Measurements from ENCODE around the gene INSYN1.
"Not testable (repeated sequence)": the region's sequence is repeated elsewhere in the genome, so short reads cannot be mapped to it uniquely, and the experiment has no call there.

DNA sequence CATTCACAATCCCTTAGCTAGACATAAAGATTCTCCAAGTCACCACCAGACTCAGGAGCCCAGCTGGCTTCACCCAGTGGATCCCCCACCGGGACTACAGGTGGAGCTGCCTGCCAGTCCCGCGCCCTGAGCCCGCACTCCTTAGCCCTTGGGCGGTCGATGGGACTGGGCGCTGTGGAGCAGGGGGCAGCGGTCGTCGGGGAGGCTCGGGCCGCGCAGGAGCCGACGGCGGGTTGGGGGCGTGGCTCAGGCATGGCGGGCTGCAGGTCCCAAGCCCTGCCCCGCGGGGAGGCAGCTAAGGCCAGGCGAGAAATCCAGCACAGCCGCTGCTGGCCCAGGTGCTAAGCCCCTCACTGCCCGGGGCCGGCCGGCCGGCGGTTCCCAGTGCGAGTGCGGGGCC lies 21.1 kb downstream of the INSYN1 start:
- not testable (repeated sequence) for TF ChIP-seq CTCF (IDR thresholded peaks at IDR 0.05; ENCODE audit: borderline replicate concordance, extremely low read depth, low read length, poor library complexity, severe bottlenecking); EZH2 (IDR thresholded peaks at IDR 0.05; ENCODE audit: borderline replicate concordance, low read depth, low read length, severe bottlenecking)
